IPS-18c (cell line): ENCODE data around the gene TAF11L2.
"Not testable (repeated sequence)": the region's sequence is repeated elsewhere in the genome, so short reads cannot be mapped to it uniquely, and the experiment has no call there.

Experiments
- H3K4me3 ChIP-seq: 2 replicates; pipeline ENCODE4 v1.7.0; 2013; ENCODE audit warnings: low read depth, mild to moderate bottlenecking, low read length, moderate library complexity; ENCODE audit not compliant: insufficient read depth
- H3K9me3 ChIP-seq: one replicate; pipeline ENCODE4 v1.6.1; 2013; ENCODE audit warnings: mild to moderate bottlenecking, low read length, moderate library complexity; ENCODE audit not compliant: control insufficient read depth, insufficient read depth

The TAF11L2 gene

GRCh38 chr5:17497931-17498330 is at the start of gene TAF11L2:
Gene TAF11L2 (plus strand): TSS chr5:17498231.
- H3K9me3 ChIP-seq, H3K4me3 ChIP-seq: not testable (repeated sequence)

GRCh38 chr5:17448877-17449276 is 49.2 kb upstream of the TAF11L2 start:
- no peak overlapping the region for H3K4me3 ChIP-seq
- H3K9me3 ChIP-seq, result no peaks in the 10 kb centered on the region

GRCh38 chr5:17452936-17453335 is 45.1 kb upstream of the TAF11L2 start:
- no peaks in the 10 kb centered on the region for H3K9me3 ChIP-seq
- H3K4me3 ChIP-seq, result no peak overlapping the region

- Histone ChIP-seq H3K9me3 (no peaks in the 10 kb centered on the region), H3K4me3 (no peak overlapping the region)
Observed at GRCh38 chr5:17455942-17456341, 42.1 kb upstream of the TAF11L2 start.

- no peaks in the 10 kb centered on the region for H3K9me3 ChIP-seq
Observed at GRCh38 chr5:17461793-17462192, 36.2 kb upstream of the TAF11L2 start.

GRCh38 chr5:17463653-17464052 is 34.4 kb upstream of the TAF11L2 start:
- Histone ChIP-seq H3K4me3 (no peak overlapping the region), H3K9me3 (no peaks in the 10 kb centered on the region)

More at GRCh38 chr5:17461793-17462192, 36.2 kb upstream of the TAF11L2 start:
- no peak overlapping the region for H3K4me3 ChIP-seq

GRCh38 chr5:17470064-17470463 is 28.0 kb upstream of the TAF11L2 start:
- Histone ChIP-seq H3K4me3 (no peak overlapping the region), H3K9me3 (no peaks in the 10 kb centered on the region)

GRCh38 chr5:17475064-17475463 is 23.0 kb upstream of the TAF11L2 start:
- not testable (repeated sequence) for H3K9me3 ChIP-seq, H3K4me3 ChIP-seq

GRCh38 chr5:17477043-17477442 is 21.0 kb upstream of the TAF11L2 start:
- no peaks in the 10 kb centered on the region for H3K9me3 ChIP-seq
- H3K4me3 ChIP-seq, result no peak overlapping the region

GRCh38 chr5:17477573-17478265 is 20.3 kb upstream of the TAF11L2 start:
- Histone ChIP-seq H3K9me3 (no peaks in the 10 kb centered on the region), H3K4me3 (no peak overlapping the region)

GRCh38 chr5:17481378-17481777 is 16.7 kb upstream of the TAF11L2 start:
- H3K9me3 ChIP-seq, result no peaks in the 10 kb centered on the region
- H3K4me3 ChIP-seq, result no peak overlapping the region

- H3K4me3 ChIP-seq, result no peak overlapping the region
- no peaks in the 10 kb centered on the region for H3K9me3 ChIP-seq
Observed at GRCh38 chr5:17482790-17483189, 15.2 kb upstream of the TAF11L2 start.

GRCh38 chr5:17486464-17487173 is 11.4 kb upstream of the TAF11L2 start:
- not testable (repeated sequence) for H3K9me3 ChIP-seq, H3K4me3 ChIP-seq

- no peaks in the 10 kb centered on the region for H3K9me3 ChIP-seq
Observed at GRCh38 chr5:17487174-17487512, 10.9 kb upstream of the TAF11L2 start.

GRCh38 chr5:17491257-17491656 is 6.8 kb upstream of the TAF11L2 start:
- not testable (repeated sequence) for H3K9me3 ChIP-seq

More at GRCh38 chr5:17487174-17487512, 10.9 kb upstream of the TAF11L2 start:
- no peak overlapping the region for H3K4me3 ChIP-seq

GRCh38 chr5:17492770-17493169 is 5.3 kb upstream of the TAF11L2 start:
- Histone ChIP-seq H3K9me3 (no peaks in the 10 kb centered on the region), H3K4me3 (no peak overlapping the region)

More at GRCh38 chr5:17491257-17491656, 6.8 kb upstream of the TAF11L2 start:
- not testable (repeated sequence) for H3K4me3 ChIP-seq

- Histone ChIP-seq H3K9me3 (no peaks in the 10 kb centered on the region), H3K4me3 (no peak overlapping the region)
Observed at GRCh38 chr5:17497446-17497845, 585 bp upstream of the TAF11L2 start.

GRCh38 chr5:17511775-17512325 is 13.8 kb downstream of the TAF11L2 start:
- H3K9me3 ChIP-seq, result no peaks in the 10 kb centered on the region
- no peak overlapping the region for H3K4me3 ChIP-seq
